ENCODE data around the gene ALG9.
"Not testable (repeated sequence)": the region's sequence is repeated elsewhere in the genome, so short reads cannot be mapped to it uniquely, and the experiment has no call there.

Gene ALG9

GRCh38 chr11:111795334-111795985 is 75.9 kb downstream of the ALG9 start:
- DNase-seq (ENCODE audit: low read depth), result no peak

GRCh38 chr11:111793863-111794262 is 77.5 kb downstream of the ALG9 start:
- DNase-seq (ENCODE audit: low read depth), result no peak

GRCh38 chr11:111792955-111793500 is 78.4 kb downstream of the ALG9 start:
- no peak for DNase-seq (ENCODE audit: low read depth)

DNA sequence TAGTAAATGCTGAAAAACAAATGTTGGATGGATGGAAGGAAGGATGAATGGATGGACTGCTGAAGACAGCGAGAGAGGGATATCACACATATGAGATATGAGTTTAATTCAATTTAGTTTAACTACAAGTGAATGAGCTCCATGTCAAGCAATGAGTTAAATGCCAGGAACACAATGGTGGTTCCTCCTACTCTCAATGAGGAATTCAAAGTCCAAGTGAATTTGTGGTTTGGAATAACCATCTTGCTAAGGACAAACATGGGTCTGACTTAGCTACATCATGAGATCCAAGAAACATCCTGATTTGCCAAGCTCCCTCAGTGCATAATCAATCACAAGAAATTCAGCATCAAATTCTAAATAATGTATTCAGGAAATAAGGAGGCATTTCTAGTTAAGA is 79.1 kb downstream of the ALG9 start:
- no peak for DNase-seq (ENCODE audit: low read depth)

GRCh38 chr11:111788464-111788863 is 82.9 kb downstream of the ALG9 start:
- DNase-seq (ENCODE audit: low read depth), result no peak

GRCh38 chr11:111788051-111788450 is 83.3 kb downstream of the ALG9 start:
- DNase-seq (ENCODE audit: low read depth), result no peak

DNA sequence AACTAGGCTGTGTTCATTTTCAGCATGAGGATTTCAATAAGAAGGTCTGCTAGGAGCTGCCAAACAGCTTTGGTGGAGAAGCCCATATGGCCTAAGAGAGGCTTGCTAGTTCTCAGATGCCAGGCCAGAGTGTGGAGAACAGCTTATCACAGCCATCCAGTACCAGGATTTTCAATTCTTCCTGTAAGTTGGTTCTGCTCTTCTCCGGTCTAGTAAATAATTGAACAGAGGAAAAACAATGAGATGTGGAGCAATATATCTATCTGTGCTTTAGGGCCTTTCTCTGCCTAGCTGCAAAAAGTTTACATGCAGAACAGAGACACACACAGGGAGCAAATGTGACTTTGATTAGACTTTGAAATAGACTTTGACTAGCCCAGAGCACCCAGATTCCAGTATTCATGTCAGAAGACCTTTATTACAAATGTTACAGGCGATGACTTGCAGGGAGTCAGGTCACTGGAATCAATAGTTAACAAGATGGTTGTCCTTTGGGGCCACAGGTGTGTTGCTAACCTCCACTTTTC is 85.4 kb downstream of the ALG9 start:
- no peak for DNase-seq (ENCODE audit: low read depth)

GRCh38 chr11:111785076-111785475 is 86.3 kb downstream of the ALG9 start:
- DNase-seq (ENCODE audit: low read depth), result no peak

DNA sequence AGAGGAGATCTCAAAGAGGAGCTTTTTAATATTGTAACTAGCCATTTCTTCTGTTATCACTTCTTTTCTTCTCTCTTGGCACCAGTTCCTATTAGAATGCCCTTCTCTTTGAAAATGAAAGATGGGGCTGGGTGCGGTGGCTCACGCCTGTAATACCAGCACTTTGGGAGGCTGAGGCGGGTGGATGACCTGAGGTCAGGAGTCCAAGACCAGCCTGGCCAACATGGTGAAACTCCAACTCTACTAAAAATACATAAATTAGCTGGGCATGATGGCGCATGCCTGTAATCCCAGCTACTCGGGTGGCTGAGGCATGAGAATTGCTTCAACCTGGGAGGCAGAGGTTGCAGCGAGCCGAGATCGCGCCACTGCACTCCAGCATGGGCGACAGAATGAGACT is 87.1 kb downstream of the ALG9 start:
- not testable (repeated sequence) for DNase-seq (ENCODE audit: low read depth)

GRCh38 chr11:111782109-111782741 is 89.2 kb downstream of the ALG9 start:
- no peak for DNase-seq (ENCODE audit: low read depth)

- no peak for DNase-seq (ENCODE audit: low read depth)
Observed at GRCh38 chr11:111779118-111779517, 92.3 kb downstream of the ALG9 start.

DNA sequence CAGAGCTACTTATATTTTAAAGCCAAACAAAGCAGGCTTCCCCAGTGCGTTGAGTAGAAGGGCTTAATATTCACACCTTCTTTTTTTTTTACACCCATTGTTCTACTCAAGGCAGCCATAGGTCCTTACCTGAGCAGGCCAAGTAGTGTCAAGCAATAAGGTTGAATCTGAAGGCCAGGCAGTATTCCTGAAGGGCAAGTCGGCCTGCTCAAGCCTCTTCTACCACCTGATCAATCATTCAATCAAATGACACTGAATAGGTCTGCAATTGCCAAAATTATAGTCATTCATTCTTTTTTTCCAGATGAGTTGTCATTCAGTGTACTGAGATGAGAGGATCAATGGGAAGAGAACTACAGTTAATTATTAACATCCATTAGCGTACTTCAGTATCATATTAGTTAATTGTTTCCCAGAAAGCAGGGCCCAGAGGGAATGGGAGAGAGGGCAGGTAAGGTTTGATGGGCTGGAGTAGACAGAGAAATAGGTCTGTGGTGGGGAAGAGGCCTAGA is 93.3 kb downstream of the ALG9 start:
- DNase-seq (ENCODE audit: low read depth), result no peak

- no peak for DNase-seq (ENCODE audit: low read depth)
Observed at GRCh38 chr11:111777094-111778046, 94.0 kb downstream of the ALG9 start.

DNA sequence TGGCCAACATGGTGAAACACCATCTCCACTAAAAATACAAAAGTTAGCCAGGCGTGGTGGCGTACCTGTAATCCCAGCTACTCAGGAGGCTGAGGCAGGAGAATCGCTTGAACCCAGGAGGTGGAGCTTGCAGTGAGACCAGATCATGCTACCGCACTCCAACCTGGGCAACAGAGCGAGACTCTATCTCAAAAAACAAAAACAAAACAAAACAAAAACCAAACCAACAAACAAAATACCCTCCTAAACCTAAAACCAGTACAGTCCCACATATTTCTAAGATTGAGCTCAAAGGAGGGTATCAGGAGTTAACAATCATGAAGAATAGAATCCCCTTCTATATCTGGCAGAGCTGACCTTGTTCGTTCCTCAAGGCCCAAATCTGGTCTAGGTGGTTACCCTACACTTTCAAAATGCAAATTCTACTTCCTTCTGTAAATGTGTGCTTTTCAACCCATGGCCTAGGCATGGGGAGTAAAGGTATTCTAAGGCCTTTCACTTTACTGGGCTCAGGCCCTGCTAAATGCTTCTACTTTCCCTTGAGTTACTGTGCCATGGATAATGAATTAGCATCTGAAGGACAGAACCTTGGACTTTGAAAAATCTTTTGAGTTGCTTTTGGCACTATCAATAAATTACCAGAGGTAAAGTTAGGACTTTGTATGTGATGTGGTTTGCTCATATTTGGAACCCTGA is 94.8 kb downstream of the ALG9 start:
- no peak for DNase-seq (ENCODE audit: low read depth)

- no peak for DNase-seq (ENCODE audit: low read depth)
Observed at GRCh38 chr11:111774955-111775710, 96.2 kb downstream of the ALG9 start.

GRCh38 chr11:111772535-111772934 is 98.8 kb downstream of the ALG9 start:
- no peak for DNase-seq (ENCODE audit: low read depth)

DNA sequence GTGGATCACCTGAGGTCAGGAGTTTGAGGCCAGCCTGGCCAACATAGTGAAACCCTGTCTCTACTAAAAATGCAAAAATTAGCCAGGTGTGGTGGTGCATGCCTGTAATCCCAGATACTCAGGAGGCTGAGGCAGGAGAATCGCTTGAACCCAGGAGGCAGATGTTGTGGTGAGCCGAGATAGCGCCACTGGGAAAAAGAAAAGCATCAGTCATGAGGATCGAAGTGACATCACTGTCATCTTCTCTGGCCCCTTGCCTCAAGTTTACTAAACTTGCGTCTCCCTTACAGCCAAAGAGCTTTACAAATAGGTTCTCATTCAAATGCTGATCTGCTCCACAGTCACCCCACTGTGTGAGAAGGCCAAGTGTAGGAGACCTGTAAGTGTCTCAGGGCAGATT is 100.2 kb downstream of the ALG9 start:
- not testable (repeated sequence) for DNase-seq (ENCODE audit: low read depth)

GRCh38 chr11:111770581-111771134 is 100.7 kb downstream of the ALG9 start:
- no peak for DNase-seq (ENCODE audit: low read depth)

DNA sequence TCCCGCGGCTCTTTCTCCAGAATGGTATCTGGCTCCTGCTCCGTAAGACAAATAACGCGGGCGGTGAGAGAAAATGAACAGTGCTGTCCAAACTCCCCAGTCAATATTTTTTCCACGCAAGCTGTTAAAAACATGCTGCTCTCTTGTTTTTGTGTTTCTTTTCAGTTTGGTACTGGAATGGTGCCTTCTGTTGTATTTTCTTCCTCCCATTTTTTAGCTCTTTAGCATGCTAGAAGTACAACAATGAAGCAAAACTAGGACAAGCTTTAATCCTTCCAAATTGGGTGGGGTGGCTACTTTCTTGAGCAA is 104.6 kb downstream of the ALG9 start:
- DNase-seq (ENCODE audit: low read depth), result no peak

DNA sequence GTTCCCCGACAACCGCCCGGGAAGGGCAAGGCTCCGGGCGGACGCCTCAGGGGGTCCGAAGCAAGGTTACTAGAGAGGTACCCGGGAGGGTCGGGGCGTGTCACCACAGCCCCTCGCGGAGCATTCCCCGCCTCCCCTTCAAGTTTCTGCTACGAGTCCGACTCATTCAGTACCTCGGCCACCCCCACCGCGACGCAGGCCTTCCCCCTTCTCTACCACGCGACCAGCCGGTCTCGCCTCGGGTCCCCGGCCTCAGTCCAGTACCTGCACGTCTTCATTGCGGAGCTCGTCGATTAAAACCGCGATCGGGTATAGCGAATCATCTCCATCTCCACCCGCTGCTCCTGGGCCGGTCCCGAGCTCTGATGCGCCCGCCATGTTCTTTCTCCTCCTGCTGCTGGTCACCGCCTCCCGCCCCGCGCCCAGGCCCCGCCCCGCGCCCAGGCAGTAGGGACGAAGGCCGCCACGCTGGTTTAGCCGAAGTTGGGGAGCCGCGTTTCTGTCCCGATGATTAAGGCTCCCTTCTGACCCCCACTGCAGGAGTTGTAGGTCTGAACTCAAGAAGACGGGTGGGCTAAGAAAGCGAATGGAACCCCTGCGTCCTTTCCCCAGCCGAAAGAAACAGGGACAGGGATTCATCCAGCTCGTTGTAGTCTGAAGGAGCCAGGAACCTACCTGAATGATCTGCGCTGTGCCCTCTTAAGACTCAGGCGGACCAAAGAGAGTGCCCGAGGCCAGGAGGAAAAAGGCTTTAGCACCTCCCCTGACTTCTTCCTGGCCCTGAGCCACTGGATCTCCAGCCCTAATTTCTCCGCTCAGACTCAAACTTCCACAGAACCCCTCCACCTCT is 105.2 kb downstream of the ALG9 start, which contains the start of gene PPP2R1B:
Gene PPP2R1B, minus strand, starts transcription at position 406 of the 850 bp plus-strand sequence. Its CDS starts 28 bp downstream, at position 378.
- peak; percentile 58 for DNase-seq (ENCODE audit: low read depth)

Data from T-helper 22 cell (primary cell).